H1 (cell line): Measurements from ENCODE around the gene CXCR3. TPM values are rescaled to one million over a fixed set of nuclear protein-coding genes. Genes with fewer than 3 reads are reported as not detected.

Experiments
- CTCF ChIA-PET: fragments of 300-600 bp; sonication (Branson Sonifier 250); formaldehyde crosslinking; loops from one replicate; lab custom pipeline; 2021; ENCODE audit not compliant: partially characterized antibody; lab: Charles Lee
- POLR2A ChIA-PET: fragments of 300-600 bp; sonication (Branson Sonifier 250); formaldehyde crosslinking; loops from one replicate; lab custom pipeline; 2021; ENCODE audit warnings: inconsistent platforms; ENCODE audit not compliant: partially characterized antibody; lab: Charles Lee
- DNase-seq, 2 experiments: peaks; one replicate each; pipeline versions ENCODE4 v3.0.0 to v3.0.0-alpha.2; 2010 to 2022; ENCODE audit warnings: low spot score in 2 of 2, low read depth in 1 of 2, mixed read lengths in 1 of 2
- FAIRE-seq: peaks from 2 replicates; lab custom pipeline; 2011; peaks lifted over from hg19 to GRCh38; lab: Jason Lieb, UNC
- H2AFZ ChIP-seq: 2 replicates; pipeline ENCODE4 v1.8.1; 2012; ENCODE audit warnings: low read length, inconsistent platforms
- H2AK5ac ChIP-seq: 2 replicates; pipeline ENCODE4 v1.6.1; 2013; ENCODE audit warnings: low read depth, low read length
- H2BK120ac ChIP-seq: replicated peaks from 2 replicates; pipeline ENCODE3; 2013; ENCODE audit warnings: low read depth, low read length, inconsistent platforms
- H2BK12ac ChIP-seq: 2 replicates; pipeline ENCODE4 v1.6.1; 2013; ENCODE audit warnings: low read depth, low read length
- H2BK15ac ChIP-seq: 2 replicates; pipeline ENCODE4 v1.6.1; 2013; ENCODE audit warnings: low read length
- H2BK20ac ChIP-seq: 2 replicates; pipeline ENCODE4 v1.6.1; 2013; ENCODE audit warnings: low read length
- H2BK5ac ChIP-seq: 2 replicates; pipeline ENCODE4 v1.6.1; 2013; ENCODE audit warnings: low read depth, low read length
- H3K14ac ChIP-seq: 2 replicates; pipeline ENCODE4 v1.6.1; 2013; ENCODE audit warnings: inconsistent platforms; ENCODE audit not compliant: insufficient read length
- H3K18ac ChIP-seq: 2 replicates; pipeline ENCODE4 v1.6.1; 2013; ENCODE audit warnings: low read length; ENCODE audit errors: extremely low read depth
- H3K23ac ChIP-seq: 2 replicates; pipeline ENCODE4 v1.6.1; 2013; ENCODE audit warnings: inconsistent platforms; ENCODE audit not compliant: insufficient read length
- H3K23me2 ChIP-seq: 2 replicates; pipeline ENCODE4 v1.6.1; 2013; ENCODE audit warnings: low read depth, low read length
- H3K27ac ChIP-seq: 2 replicates; pipeline ENCODE4 v1.6.1; 2011; ENCODE audit warnings: low read depth, low read length, inconsistent platforms
- H3K27me3 ChIP-seq, 4 experiments: replicated peaks in 1 of 4; 1 replicate in 1 of 4; 2 replicates in 3 of 4; pipeline versions ENCODE4 v1.6.1 to v1.8.1; 2011 to 2013; ENCODE audit warnings: low read length in 3 of 4, mild to moderate bottlenecking in 3 of 4, inconsistent platforms in 2 of 4, mixed read lengths in 2 of 4, moderate library complexity in 1 of 4; ENCODE audit not compliant: control insufficient read depth in 3 of 4, insufficient read depth in 3 of 4; ENCODE audit errors: extremely low read depth in 1 of 4
- H3K36me3 ChIP-seq, 4 experiments: 2 replicates each; pipeline versions ENCODE4 v1.6.1 to v1.8.1; 2011 to 2013; ENCODE audit warnings: mild to moderate bottlenecking in 4 of 4, low read length in 3 of 4, moderate library complexity in 2 of 4, control low read depth in 1 of 4, inconsistent platforms in 1 of 4; ENCODE audit not compliant: insufficient read depth in 4 of 4, control insufficient read depth in 2 of 4
- H3K4ac ChIP-seq: replicated peaks from 2 replicates; pipeline ENCODE3; 2013; ENCODE audit warnings: low read length, low read depth, mixed read lengths, inconsistent platforms; ENCODE audit not compliant: insufficient read length
- H3K4me1 ChIP-seq, 4 experiments: replicated peaks in 1 of 4; 1 replicate in 1 of 4; 2 replicates in 3 of 4; pipeline versions ENCODE4 v1.6.1 to v1.8.1; 2011 to 2013; ENCODE audit warnings: low read length in 3 of 4, inconsistent platforms in 2 of 4, mixed read lengths in 1 of 4; ENCODE audit not compliant: insufficient read depth in 4 of 4, control insufficient read depth in 3 of 4
- H3K4me2 ChIP-seq, 2 experiments: 2 replicates each; pipeline versions ENCODE4 v1.6.1 to v1.8.1; 2011 to 2013; ENCODE audit warnings: low read depth in 2 of 2, low read length in 2 of 2, control low read depth in 1 of 2, inconsistent platforms in 1 of 2, mild to moderate bottlenecking in 1 of 2; ENCODE audit not compliant: insufficient read depth in 1 of 2
- H3K4me3 ChIP-seq, 4 experiments: fragments of 200-600, 300-600 bp in 1 of 4; sonication (generic), shearing (Covaris generic), sonication (Bioruptor Twin) in 1 of 4; 2 replicates each; pipeline versions ENCODE4 v1.5.1 to v1.8.1; 2011 to 2016; ENCODE audit warnings: low read length in 4 of 4, low read depth in 3 of 4, control low read depth in 2 of 4, inconsistent platforms in 2 of 4, mild to moderate bottlenecking in 2 of 4, mixed read lengths in 1 of 4, moderate library complexity in 1 of 4; ENCODE audit not compliant: insufficient read depth in 2 of 4; ENCODE audit errors: extremely low read depth in 1 of 4
- H3K56ac ChIP-seq: replicated peaks from 2 replicates; pipeline ENCODE3; 2013; ENCODE audit warnings: low read depth, mild to moderate bottlenecking, mixed read lengths, low read length, inconsistent platforms; ENCODE audit not compliant: insufficient read length
- H3K79me1 ChIP-seq: 2 replicates; pipeline ENCODE4 v1.6.1; 2013; ENCODE audit warnings: low read depth, low read length, control low read depth
- H3K79me2 ChIP-seq, 2 experiments: 2 replicates each; pipeline versions ENCODE4 v1.6.1 to v1.8.1; 2012 to 2013; ENCODE audit warnings: low read length in 2 of 2, mild to moderate bottlenecking in 2 of 2, inconsistent platforms in 1 of 2; ENCODE audit not compliant: insufficient read depth in 2 of 2, control insufficient read depth in 1 of 2
- H3K9ac ChIP-seq, 4 experiments: replicated peaks in 1 of 4; 1 replicate in 1 of 4; 2 replicates in 3 of 4; pipeline versions ENCODE4 v1.6.1 to v1.8.1; 2011 to 2013; ENCODE audit warnings: low read depth in 3 of 4, low read length in 3 of 4, control low read depth in 2 of 4, mild to moderate bottlenecking in 2 of 4, moderate library complexity in 2 of 4, inconsistent platforms in 1 of 4; ENCODE audit errors: extremely low read depth in 1 of 4
- H3K9me3 ChIP-seq, 2 experiments: 2 replicates each; pipeline versions ENCODE4 v1.6.1 to v1.8.1; 2012 to 2013; ENCODE audit warnings: mild to moderate bottlenecking in 2 of 2, moderate library complexity in 2 of 2, control low read depth in 1 of 2, inconsistent platforms in 1 of 2, low read depth in 1 of 2, low read length in 1 of 2, mixed read lengths in 1 of 2; ENCODE audit not compliant: insufficient read depth in 2 of 2
- H4K20me1 ChIP-seq, 2 experiments: replicated peaks in 1 of 2; 2 replicates each; pipeline versions ENCODE3 to v1.8.1; 2011 to 2013; ENCODE audit warnings: inconsistent platforms in 2 of 2, low read length in 2 of 2, mild to moderate bottlenecking in 1 of 2; ENCODE audit not compliant: insufficient read depth in 2 of 2, control insufficient read depth in 1 of 2
- H4K5ac ChIP-seq: 2 replicates; pipeline ENCODE4 v1.6.1; 2013; ENCODE audit warnings: low read length, low read depth, mixed read lengths, inconsistent platforms; ENCODE audit not compliant: insufficient read length
- H4K8ac ChIP-seq: 2 replicates; pipeline ENCODE4 v1.8.0; 2013; ENCODE audit warnings: mild to moderate bottlenecking, moderate library complexity, low read length, inconsistent platforms; ENCODE audit not compliant: insufficient read depth; ENCODE audit errors: extremely low read depth
- H4K91ac ChIP-seq: replicated peaks from 2 replicates; pipeline ENCODE3; 2013; ENCODE audit warnings: low read length, mixed read lengths, inconsistent platforms; ENCODE audit not compliant: insufficient read length
- JUN ChIP-seq: IDR thresholded peaks from 2 replicates; pipeline ENCODE4 v1.6.1; 2011; ENCODE audit warnings: low read depth, mild to moderate bottlenecking, improper control_type of control experiment, low read length
- RNF2 ChIP-seq: fragments of 200-900, 300-1000 bp; sonication (generic); IDR thresholded peaks from 2 replicates; pipeline ENCODE4 v1.7.1; 2016; ENCODE audit warnings: borderline replicate concordance, low read depth, mild to moderate bottlenecking, antibody characterized with exemption, low read length; ENCODE audit not compliant: poor library complexity, severe bottlenecking; ENCODE audit errors: missing control alignments
- WGBS, 2 experiments: shearing (Covaris generic) in 1 of 2; methylation state at CpG; one replicate each; pipeline versions ENCODE4 v1.1.6 to v1.1.7; 2013 to 2015; ENCODE audit warnings: low lambda C conversion rate in 2 of 2, mixed read lengths in 2 of 2, inconsistent platforms in 1 of 2, low coverage in 1 of 2, missing lambda C conversion rate in 1 of 2; ENCODE audit not compliant: insufficient replicate concordance in 2 of 2, insufficient coverage in 1 of 2, insufficient read length in 1 of 2; ENCODE audit errors: extremely low coverage in 1 of 2, missing lambda C conversion rate in 1 of 2; 5-methylcytosine and 5-hydroxymethylcytosine counted together
- polyA plus RNA-seq, 7 experiments: library from polyadenylated mRNA; depleted of rRNA in 3 of 7; stranded (reverse) in 5 of 7; unstranded in 2 of 7; fragments of >200 nt in 5 of 7; fragments of 200-250 nt in 2 of 7; gene quantifications; 1 replicate in 5 of 7; 2 replicates in 1 of 7; 4 replicates in 1 of 7; pipeline versions ENCODE4 v1.2.1 to v1.2.3, GENCODE V29; 2011 to 2013; ENCODE audit warnings: missing spikeins in 2 of 7, mixed read lengths in 2 of 7
- total RNA-seq: library from RNA; stranded (reverse); fragmentation: NEBNext Ultra II Directional; extraction: Animal tissue kit (Norgen Biotek cat#: 25700); gene quantifications from 2 replicates; pipeline ENCODE4 v1.2.1, GENCODE V29; 2021

CXCR3 gene
- total and polyA plus RNA-seq, 2 of the 8 experiments (the other 6 are each of a cell fraction or from before 2014, with no cell fraction given) = not detected

DNA sequence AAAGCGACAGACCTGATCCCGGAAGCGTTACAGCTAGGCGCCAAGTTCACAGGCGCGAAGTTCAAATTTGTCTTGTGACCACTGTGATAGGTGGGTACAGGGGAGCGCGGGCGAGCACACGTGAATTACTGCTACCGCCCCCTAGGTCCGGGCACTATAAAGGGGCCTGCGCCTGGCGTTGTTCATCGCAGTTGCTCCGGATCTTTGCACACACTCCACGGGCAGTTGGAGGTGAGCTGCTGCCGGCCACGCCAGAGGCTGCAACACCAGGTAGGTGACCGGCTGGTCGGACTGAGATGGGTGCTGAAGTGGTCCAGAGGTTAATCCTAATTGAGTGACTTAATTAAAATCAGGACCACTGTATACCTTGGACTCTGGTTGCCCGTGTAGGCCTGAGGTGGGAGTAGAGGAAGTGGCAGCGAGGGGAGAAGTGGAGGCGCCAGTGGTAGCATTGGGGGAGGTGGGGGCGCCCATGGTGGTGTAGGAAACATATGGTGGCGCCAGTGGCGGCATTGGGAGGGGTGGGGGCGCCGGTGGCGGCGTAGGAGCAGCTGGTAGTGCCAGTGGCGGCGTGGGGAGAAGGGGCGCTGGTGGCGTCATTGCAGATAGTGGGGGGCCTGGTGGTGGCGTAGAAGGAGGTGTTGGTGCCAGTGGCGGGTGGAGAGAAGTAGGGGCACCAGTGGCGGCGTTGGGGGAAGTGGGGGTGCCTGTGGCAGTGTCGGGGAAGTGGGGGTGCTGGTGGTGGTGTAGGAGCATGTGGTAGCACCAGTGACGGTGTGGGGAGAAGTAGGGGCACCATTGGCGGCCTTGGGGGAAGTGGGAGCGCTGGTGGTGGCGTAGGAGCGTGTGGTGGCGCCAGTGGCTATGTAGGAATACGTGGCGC is 39.8 kb downstream of the CXCR3 start, which contains the start of gene GCNA:
GCNA (plus strand) TSS at position 185 of the 883 bp plus-strand sequence. CDS start 2,385 bp downstream, outside the sequence.
- Histone ChIP-seq H3K56ac (no peak within 1 kb of the TSS), H2BK12ac (no peak within 1 kb of the TSS)
- CTCF ChIA-PET = no interaction called here
- no peak for TF ChIP-seq RNF2
- TF ChIP-seq JUN = no peak
- TF ChIP-seq, all 59 proteins: peak for 0
- Histone ChIP-seq H3K27ac (no peak within 1 kb of the TSS; the same call in 1 of the 2 replicates), H3K9ac (no peak within 1 kb of the TSS), H3K14ac (no peak within 1 kb of the TSS), H3K23ac (no peak within 1 kb of the TSS), H4K5ac (no peak within 1 kb of the TSS), H3K4me1 (peaks cover 0 to 2% (median 0%) of the 10 kb centered on the region in 4 experiments; a peak in 2 of 7 replicates), H2BK120ac (no peak within 1 kb of the TSS), H4K91ac (no peak within 1 kb of the TSS), H2BK20ac (no peak within 1 kb of the TSS), H3K23me2 (no peaks in the 10 kb centered on the region; the same call in 1 of the 2 replicates), H3K4ac (no peak within 1 kb of the TSS), H3K4me2 (no peak within 1 kb of the TSS), H3K18ac (no peak within 1 kb of the TSS), H3K27me3 (no peaks in the 10 kb centered on the region), H3K79me2 (no peaks in the 10 kb centered on the region), H3K79me1 (no peaks in the 10 kb centered on the region), H2AK5ac (no peak within 1 kb of the TSS), H4K8ac (no peak within 1 kb of the TSS), H2BK15ac (no peak within 1 kb of the TSS), H2BK5ac (no peak within 1 kb of the TSS), H3K4me3 (no peak within 1 kb of the TSS), H4K20me1 (no peaks in the 10 kb centered on the region), H3K9me3 (no peaks in the 10 kb centered on the region), H3K36me3 (peaks cover 0 to 28% (median 6%) of the 10 kb centered on the region in 4 experiments; a peak in 6 of 8 replicates), H2AFZ (no peak within 1 kb of the TSS)
- FAIRE-seq (no peak), DNase-seq (no peak)
- 98% methylated on average over 25 of the region's 48 CpGs; no CpG with 5 or more reads in 1 of the 2 experiments for WGBS, 2 experiments
- POLR2A ChIA-PET = interaction anchor here (1.0 kb wide), 1 partner anchor 42 kb away, joined by 3 read pairs; no protein-coding TSS in a partner anchor
